C4-2B (cell line): ENCODE data around the gene CPOX.

ENCODE experiments used
- H3K27ac ChIP-seq: fragments of 450-650 bp; 2 replicates; pipeline ENCODE4 v1.5.1; 2017
- ZFX ChIP-seq: fragments of 450-650 bp; IDR thresholded peaks from 2 replicates; pipeline ENCODE4 v1.6.1; 2017
- TF ChIP-seq, protein P1 (sequence below): fragments of 450-650 bp; conservative IDR thresholded peaks from 2 replicates; pipeline ENCODE4 v1.5.1; 2017; ENCODE audit warnings: mild to moderate bottlenecking

The CPOX gene

DNA sequence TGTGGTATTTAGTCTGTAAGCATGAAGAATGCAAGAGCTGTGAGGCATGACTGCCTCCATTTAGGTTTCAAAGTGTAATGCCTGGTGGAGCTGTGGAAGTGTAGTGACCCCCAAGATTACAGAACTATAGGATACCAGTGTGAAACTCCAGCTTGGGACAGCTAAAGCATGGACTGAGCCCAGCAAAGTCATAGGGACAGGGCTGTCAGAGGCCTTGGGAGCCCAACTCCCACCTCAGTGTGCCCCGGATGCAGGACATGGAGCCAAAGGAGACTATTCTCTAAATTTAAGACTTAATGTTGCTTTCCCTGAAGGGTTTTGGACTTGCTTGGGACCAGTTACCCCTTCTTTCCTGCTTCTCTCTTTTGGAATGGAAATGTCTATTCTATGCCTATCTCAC is 50.8 kb downstream of the CPOX start:
- no peak overlapping the region for H3K27ac ChIP-seq
- no peak for TF ChIP-seq ZFX
- TF ChIP-seq, protein P1, sequence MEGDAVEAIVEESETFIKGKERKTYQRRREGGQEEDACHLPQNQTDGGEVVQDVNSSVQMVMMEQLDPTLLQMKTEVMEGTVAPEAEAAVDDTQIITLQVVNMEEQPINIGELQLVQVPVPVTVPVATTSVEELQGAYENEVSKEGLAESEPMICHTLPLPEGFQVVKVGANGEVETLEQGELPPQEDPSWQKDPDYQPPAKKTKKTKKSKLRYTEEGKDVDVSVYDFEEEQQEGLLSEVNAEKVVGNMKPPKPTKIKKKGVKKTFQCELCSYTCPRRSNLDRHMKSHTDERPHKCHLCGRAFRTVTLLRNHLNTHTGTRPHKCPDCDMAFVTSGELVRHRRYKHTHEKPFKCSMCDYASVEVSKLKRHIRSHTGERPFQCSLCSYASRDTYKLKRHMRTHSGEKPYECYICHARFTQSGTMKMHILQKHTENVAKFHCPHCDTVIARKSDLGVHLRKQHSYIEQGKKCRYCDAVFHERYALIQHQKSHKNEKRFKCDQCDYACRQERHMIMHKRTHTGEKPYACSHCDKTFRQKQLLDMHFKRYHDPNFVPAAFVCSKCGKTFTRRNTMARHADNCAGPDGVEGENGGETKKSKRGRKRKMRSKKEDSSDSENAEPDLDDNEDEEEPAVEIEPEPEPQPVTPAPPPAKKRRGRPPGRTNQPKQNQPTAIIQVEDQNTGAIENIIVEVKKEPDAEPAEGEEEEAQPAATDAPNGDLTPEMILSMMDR = no peak

DNA sequence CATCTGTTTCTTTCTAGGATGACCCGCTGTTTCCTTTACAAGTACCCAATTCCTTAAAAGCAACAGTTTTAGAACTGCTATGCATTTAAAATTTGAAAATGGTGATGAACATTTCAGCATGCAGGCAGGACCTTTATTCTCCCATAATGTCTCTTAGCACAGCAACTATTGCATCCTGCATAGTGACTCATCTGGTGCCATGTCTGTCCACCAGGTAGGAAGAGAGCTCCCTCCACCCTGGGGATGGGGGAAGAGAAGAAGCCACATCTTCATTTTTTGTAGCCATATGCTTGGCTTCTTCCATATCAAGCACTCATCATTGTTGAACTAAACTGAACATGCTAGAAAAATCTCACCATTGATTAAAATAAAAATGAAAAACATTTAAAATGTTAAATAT is 51.7 kb downstream of the CPOX start:
- H3K27ac ChIP-seq = no peak overlapping the region
- no peak for TF ChIP-seq ZFX
- TF ChIP-seq, protein P1 = no peak

- no peak for TF ChIP-seq ZFX
- TF ChIP-seq, protein P1 = no peak
- no peak overlapping the region for H3K27ac ChIP-seq
Measured at GRCh38 chr3:98540346-98540745, 53.1 kb downstream of the CPOX start.

DNA sequence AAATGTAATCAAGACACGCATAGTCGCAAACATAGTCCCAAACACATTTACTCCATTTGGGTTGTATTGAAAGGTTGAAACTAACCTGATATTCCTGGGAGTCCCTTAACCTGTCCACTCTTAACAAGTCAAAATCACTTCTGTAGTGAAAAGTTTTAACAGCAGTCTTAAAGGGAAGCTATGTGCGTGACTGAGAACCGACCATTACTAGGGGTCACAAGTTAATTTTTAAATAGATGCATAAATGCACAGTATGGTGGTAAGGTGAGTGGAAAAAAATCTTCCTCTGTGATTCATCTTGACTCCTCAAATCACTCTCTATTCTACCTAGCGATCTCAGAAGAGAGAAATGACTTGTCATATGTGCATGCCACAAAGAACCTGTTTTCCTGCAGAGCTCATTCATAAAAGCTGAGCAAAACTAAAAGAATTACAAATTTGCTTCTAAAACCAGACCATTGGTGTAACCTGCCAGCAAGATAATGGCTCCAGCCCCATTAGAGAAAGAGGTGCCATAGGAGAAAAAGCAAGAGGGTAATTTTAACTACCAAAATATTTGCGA is 56.9 kb downstream of the CPOX start:
- TF ChIP-seq, protein P1 = no peak
- no peak for TF ChIP-seq ZFX
- no peak overlapping the region for H3K27ac ChIP-seq

GRCh38 chr3:98534734-98535133 is 58.7 kb downstream of the CPOX start:
- no peak overlapping the region for H3K27ac ChIP-seq

DNA sequence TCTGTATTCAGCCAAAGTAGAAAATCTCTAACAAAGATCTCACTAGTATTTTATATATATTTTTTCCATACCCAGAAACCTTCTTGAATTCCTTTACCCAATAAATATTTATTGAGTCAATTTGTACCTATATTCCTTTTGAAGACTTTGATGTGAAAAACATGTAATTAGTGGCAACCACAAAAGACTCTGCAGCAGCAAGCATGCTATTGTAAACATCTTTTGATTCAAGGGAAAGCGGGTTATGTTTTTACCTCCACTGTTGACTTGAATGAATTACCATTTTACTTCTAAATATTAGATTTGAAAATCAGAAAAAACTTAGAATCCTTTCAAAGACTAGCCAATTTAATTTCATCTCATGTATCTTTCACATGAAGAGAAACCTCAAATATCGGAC is 59.2 kb downstream of the CPOX start:
- no peak for TF ChIP-seq ZFX
- TF ChIP-seq, protein P1 = no peak
- H3K27ac ChIP-seq = no peak overlapping the region

More at GRCh38 chr3:98534734-98535133, 58.7 kb downstream of the CPOX start:
- no peak for TF ChIP-seq ZFX
- TF ChIP-seq, protein P1 = no peak

DNA sequence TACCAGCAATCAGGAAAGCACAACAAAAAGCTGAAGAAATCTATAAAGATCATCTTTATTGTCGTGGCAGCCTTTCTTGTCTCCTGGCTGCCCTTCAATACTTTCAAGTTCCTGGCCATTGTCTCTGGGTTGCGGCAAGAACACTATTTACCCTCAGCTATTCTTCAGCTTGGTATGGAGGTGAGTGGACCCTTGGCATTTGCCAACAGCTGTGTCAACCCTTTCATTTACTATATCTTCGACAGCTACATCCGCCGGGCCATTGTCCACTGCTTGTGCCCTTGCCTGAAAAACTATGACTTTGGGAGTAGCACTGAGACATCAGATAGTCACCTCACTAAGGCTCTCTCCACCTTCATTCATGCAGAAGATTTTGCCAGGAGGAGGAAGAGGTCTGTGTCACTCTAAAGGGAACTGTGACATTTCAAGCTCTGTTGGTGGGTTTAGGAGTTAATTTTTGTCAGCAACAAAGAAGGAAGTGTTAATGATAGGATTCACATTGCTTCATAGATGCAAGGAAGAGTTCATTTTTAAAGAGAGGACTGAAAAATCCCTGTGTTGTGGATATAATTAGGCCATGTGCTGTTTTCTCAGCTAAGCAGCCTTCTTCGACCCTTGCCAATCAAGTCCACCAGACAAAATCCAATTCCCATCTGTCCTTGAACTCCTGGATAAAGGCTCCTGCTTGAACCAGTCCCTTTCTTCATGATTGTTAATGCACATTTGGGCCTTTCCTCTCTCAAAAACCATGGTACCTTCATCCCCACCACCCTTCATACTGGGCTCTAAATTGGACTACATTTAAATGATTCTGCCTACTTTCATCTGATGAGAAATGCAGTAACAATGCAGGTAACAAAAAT is 60.5 kb downstream of the CPOX start:
- TF ChIP-seq ZFX = no peak
- TF ChIP-seq, protein P1 = no peak
- no peak overlapping the region for H3K27ac ChIP-seq
